Measurements from ENCODE around the gene EEF1A1. TPM values are rescaled to one million over a fixed set of nuclear protein-coding genes. Genes with fewer than 3 reads are reported as not detected.
"Not testable (repeated sequence)": the region's sequence is repeated elsewhere in the genome, so short reads cannot be mapped to it uniquely, and the experiment has no call there.

EEF1A1 gene
- polyA plus RNA-seq (ENCODE audit: insufficient read length), result 19,137 TPM
- long read RNA-seq, donor 1, full-length matches to known transcripts, result 5,321 of 8,816 reads
- long read RNA-seq, donor 1, partial matches to known transcripts, result 3,006 of 8,816 reads
- long read RNA-seq, donor 1, other reads (novel, unspliced or antisense), result 489 of 8,816 reads
- long read RNA-seq, donor 2, full-length matches to known transcripts, result 6,182 of 9,152 reads
- long read RNA-seq, donor 2, partial matches to known transcripts, result 2,441 of 9,152 reads
- long read RNA-seq, donor 2, other reads (novel, unspliced or antisense), result 529 of 9,152 reads
- long read RNA-seq, donor 3, full-length matches to known transcripts, result 4,629 of 7,418 reads
- long read RNA-seq, donor 3, partial matches to known transcripts, result 2,362 of 7,418 reads
- long read RNA-seq, donor 3, other reads (novel, unspliced or antisense), result 427 of 7,418 reads
- long read RNA-seq, donor 4, full-length matches to known transcripts, result 235 of 1,332 reads
- long read RNA-seq, donor 4, partial matches to known transcripts, result 1,086 of 1,332 reads
- long read RNA-seq, donor 4, other reads (novel, unspliced or antisense), result 11 of 1,332 reads
- long read RNA-seq, donor 5, full-length matches to known transcripts, result 10,614 of 15,817 reads
- long read RNA-seq, donor 5, partial matches to known transcripts, result 4,250 of 15,817 reads
- long read RNA-seq, donor 5, other reads (novel, unspliced or antisense), result 953 of 15,817 reads
- long read RNA-seq, donor 6, full-length matches to known transcripts, result 5,345 of 8,749 reads
- long read RNA-seq, donor 6, partial matches to known transcripts, result 2,840 of 8,749 reads
- long read RNA-seq, donor 6, other reads (novel, unspliced or antisense), result 564 of 8,749 reads
- long read RNA-seq, donor 7, full-length matches to known transcripts, result 9,985 of 14,988 reads
- long read RNA-seq, donor 7, partial matches to known transcripts, result 4,028 of 14,988 reads
- long read RNA-seq, donor 7, other reads (novel, unspliced or antisense), result 975 of 14,988 reads
- long read RNA-seq, donor 8, full-length matches to known transcripts, result 3,275 of 4,810 reads
- long read RNA-seq, donor 8, partial matches to known transcripts, result 1,234 of 4,810 reads
- long read RNA-seq, donor 8, other reads (novel, unspliced or antisense), result 301 of 4,810 reads

DNA sequence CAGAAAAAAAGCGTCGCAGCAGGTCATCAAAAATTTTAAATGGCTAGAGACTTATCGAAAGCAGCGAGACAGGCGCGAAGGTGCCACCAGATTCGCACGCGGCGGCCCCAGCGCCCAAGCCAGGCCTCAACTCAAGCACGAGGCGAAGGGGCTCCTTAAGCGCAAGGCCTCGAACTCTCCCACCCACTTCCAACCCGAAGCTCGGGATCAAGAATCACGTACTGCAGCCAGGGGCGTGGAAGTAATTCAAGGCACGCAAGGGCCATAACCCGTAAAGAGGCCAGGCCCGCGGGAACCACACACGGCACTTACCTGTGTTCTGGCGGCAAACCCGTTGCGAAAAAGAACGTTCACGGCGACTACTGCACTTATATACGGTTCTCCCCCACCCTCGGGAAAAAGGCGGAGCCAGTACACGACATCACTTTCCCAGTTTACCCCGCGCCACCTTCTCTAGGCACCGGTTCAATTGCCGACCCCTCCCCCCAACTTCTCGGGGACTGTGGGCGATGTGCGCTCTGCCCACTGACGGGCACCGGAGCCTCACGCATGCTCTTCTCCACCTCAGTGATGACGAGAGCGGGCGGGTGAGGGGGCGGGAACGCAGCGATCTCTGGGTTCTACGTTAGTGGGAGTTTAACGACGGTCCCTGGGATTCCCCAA is at the start of gene EEF1A1:
EEF1A1 (minus strand) TSS at position 345 of the 663 bp plus-strand sequence. CDS start 1,006 bp downstream, outside the sequence.
- peak; percentile 100 for DNase-seq

GRCh38 chr6:73569121-73569520 is 48.3 kb upstream of the EEF1A1 start:
- no peak for DNase-seq

DNA sequence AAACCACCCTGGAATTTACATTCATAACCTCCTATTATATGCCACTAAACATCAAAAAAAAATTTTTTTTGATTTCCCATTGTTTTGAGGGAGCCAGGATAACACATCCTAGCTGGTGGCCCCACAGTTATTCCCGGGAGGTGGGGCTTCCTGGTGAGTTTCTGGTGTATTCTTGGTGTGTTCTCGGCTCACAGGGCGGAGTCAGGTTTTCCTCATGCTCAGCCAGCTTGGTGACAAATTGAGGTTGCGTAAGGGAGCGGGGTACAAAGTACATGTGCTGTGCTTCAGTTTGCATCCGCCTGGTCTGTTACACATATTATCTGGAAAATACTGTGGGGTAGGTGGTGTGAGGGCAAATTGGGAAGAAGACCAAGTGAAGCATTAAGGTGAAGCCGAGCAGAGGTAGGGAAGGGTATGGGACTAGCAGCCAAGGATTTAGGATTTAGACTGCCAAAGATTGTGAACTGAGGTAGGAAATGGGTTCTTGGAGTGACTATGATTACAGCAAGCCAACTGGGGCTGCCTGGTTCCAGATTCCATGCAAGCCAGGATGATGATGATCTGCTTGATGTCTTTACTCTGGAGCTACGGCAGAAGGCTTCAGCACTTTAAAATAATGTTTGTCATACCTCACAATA is 46.2 kb upstream of the EEF1A1 start:
- DNase-seq, result no peak

GRCh38 chr6:73566486-73566871 is 45.6 kb upstream of the EEF1A1 start:
- DNase-seq, result not testable (repeated sequence)

GRCh38 chr6:73565767-73566485 is 45.1 kb upstream of the EEF1A1 start:
- no peak for DNase-seq

- no peak for DNase-seq
Measured at GRCh38 chr6:73564578-73565345, 43.9 kb upstream of the EEF1A1 start.

DNA sequence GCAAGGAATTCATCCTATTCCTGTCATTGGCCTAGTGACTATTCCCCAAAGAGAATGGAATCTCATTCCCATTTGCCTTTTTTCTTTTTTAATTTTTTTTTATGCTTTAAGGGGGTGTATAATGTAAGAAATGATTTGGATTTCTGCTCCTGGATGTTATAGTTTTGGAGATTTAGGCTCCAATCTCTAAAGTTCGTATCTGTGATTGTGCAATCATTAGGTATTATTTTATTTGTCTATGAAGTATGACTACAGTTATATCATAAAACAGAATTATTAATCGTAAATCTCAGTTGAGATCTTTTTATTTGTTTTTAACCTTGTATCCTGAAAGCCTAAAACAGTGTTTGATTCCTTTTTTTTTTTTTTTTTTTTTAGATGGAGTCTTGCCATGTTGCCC is 41.7 kb upstream of the EEF1A1 start:
- no peak for DNase-seq

GRCh38 chr6:73560853-73561407 is 40.1 kb upstream of the EEF1A1 start:
- DNase-seq, result no peak

GRCh38 chr6:73560182-73560732 is 39.4 kb upstream of the EEF1A1 start:
- DNase-seq, result no peak

- DNase-seq, result not testable (repeated sequence)
Measured at GRCh38 chr6:73559399-73559794, 38.6 kb upstream of the EEF1A1 start.

DNA sequence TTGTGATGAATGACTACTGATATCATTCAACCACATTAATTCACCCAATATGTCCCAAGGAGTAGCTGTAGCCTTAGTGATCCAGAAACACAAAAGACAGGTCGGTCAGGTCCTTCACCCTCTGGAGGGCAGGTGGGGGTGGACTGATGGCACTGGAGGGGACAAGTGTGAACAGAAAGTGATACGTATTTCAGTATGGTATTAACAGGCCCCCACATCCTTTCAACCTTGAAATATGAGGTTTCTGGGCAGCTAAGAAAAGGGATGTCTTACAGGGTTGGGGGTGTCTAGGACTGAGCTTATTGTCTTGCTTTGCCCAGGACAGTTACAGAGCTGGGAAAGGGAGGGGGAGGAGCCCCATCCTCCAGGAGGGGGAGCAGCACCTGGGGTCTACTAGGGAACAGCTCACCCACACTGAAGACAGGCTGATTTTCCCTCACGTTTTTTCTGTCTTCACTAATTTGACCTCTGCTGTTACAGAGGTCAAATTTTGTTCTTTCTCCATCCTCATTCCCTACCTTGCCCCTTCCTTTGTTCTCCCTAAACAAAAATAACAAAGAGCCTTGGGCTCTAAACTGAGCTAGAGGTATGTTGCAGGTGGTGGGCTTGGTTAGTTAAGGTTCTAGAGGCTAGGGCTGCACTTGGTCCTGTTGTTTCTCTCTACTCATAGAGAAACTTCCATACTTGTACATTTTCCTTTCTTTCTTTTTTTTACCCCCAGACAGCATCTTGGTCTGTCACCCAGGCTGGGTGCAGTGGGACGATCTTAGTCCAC is 38.0 kb upstream of the EEF1A1 start:
- no peak for DNase-seq

- DNase-seq, result no peak
Measured at GRCh38 chr6:73556836-73557235, 36.0 kb upstream of the EEF1A1 start.

DNA sequence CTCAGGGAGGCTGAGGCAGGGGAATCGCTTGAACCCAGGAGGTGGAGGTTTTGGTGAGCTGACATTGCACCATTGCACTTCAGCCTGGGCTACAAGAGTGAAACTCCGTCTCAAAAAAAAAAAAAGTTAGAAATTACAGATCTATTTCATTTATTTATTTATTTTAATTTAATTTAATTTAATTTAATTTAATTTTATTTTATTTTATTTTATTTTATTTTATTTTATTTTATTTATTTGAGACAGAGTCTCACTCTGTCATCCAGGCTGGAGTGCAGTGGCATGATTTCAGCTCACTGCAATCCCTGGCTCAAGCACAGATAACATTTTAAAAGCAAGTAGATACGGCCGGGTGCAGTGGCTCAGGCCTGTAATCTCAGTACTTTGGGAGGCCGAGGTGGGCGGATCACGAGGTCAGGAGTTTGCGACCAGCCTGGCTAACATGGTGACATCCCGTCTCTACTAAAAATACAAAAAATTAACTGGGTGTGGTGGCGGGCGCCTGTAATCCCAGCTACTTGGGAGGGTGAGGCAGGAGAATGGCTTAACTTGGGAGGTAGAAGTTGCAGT is 34.6 kb upstream of the EEF1A1 start:
- DNase-seq, result not testable (repeated sequence)

DNA sequence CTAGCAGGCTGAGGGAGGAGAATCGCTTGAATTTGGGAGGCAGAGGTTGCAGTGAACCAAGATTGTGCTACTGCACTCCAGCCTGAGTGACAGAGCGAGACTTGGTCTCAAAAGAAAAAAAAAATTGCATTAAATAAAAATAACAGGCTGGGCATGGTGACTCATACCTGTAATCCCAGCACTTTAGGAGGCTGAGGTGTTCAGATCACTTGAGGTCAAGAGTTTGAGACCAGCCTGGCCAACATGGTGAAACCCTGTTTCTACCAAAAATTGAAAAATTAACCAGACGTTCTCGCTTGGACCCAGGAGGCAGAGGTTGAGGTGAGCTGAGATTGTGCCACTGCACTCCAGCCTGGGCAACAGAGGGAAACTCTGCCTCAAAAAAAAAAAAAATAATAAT is 30.3 kb upstream of the EEF1A1 start:
- not testable (repeated sequence) for DNase-seq

- DNase-seq, result no peak
Measured at GRCh38 chr6:73548458-73549446, 27.9 kb upstream of the EEF1A1 start.

DNA sequence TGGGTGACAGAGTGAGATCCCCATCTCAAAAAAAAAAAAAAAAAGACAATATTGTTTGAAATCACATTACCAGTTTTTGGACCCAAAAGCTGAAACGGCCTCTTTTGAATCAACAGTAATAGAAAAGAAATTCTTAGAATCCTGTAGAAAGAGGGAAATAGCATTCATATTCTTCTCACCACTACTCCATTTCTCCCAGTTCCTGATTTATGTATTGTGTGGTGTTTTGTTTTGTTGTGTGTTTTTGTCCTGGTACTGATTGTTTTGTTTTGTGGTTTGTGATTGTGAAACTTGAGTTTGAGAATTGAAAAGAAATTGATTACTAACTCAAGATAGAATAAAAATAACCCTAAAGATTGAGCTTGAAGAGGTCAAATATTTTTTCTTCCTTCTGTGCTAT is 26.2 kb upstream of the EEF1A1 start:
- DNase-seq, result no peak

DNA sequence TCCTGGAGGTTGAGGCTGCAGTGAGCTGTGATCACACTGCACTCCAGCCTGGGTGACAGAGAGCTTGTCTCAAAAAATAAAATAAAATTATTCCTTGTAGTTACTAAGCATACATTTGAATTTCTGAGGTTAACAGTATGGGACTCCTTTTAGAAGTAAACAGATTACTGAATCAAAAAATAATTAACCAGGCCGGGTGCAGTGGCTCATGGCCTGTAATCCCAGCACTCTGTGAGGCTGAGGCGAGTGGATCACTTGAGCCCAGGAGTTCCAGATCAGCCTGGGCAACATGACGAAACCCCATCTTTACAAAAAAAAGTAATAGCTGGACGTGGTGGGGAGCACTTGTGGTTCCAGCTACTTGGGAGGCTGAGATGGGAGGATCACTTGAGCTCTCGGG is 22.1 kb upstream of the EEF1A1 start:
- no peak for DNase-seq

All from left kidney (tissue), 8 donors.